PC-3 (cell line): Measurements from ENCODE around the gene IDH3A. TPM values are rescaled to one million over a fixed set of nuclear protein-coding genes. Genes with fewer than 3 reads are reported as not detected.

Source experiments
- ATAC-seq: fragments of 200-7000 bp; cut with Tn5 transposase; 2 replicates; pipeline ENCODE4 v1.9.1; 2020; ENCODE audit warnings: mild to moderate bottlenecking, moderate library complexity
- BruUV-seq: library from RNA; stranded (reverse); fragments of 400-500 nt; replicated peaks from 2 replicates; lab custom pipeline; 2021; lab: Mats Ljungman, UMichigan
- CTCF ChIA-PET: fragments of 300-600 bp; sonication (Branson Sonifier 250); formaldehyde crosslinking; loops from one replicate; lab custom pipeline; 2022; ENCODE audit warnings: antibody characterized with exemption; lab: Charles Lee
- POLR2A ChIA-PET: fragments of 300-600 bp; sonication (Branson Sonifier 250); formaldehyde crosslinking; loops from one replicate; lab custom pipeline; 2022; ENCODE audit warnings: antibody characterized with exemption; ENCODE audit not compliant: unreplicated experiment; lab: Charles Lee
- DNase-seq: peaks from one replicate; pipeline ENCODE4 v3.0.0-alpha.2; 2015
- H2AFZ ChIP-seq: fragments of 300-600 bp; sonication (generic); 2 replicates; pipeline ENCODE4 v1.6.0; 2016; ENCODE audit warnings: antibody characterized with exemption, low read length
- H3F3A ChIP-seq: fragments of 300-600 bp; sonication (generic); one replicate; pipeline ENCODE4 v1.6.0; 2017; ENCODE audit warnings: antibody characterized with exemption, low read length, control low read depth, mild to moderate bottlenecking; ENCODE audit not compliant: unreplicated experiment
- H3K27ac ChIP-seq: fragments of 300-600 bp; sonication (generic); 2 replicates; pipeline ENCODE4 v1.5.1; 2016; ENCODE audit warnings: mild to moderate bottlenecking, low read length
- H3K27me3 ChIP-seq: fragments of 300-600 bp; sonication (generic); 2 replicates; pipeline ENCODE4 v1.6.1; 2016; ENCODE audit warnings: low read length, mixed read lengths
- H3K36me3 ChIP-seq: fragments of 300-600 bp; sonication (generic); 2 replicates; pipeline ENCODE4 v1.6.1; 2016; ENCODE audit warnings: low read depth, mixed run types, low read length, mixed read lengths
- H3K4me1 ChIP-seq: fragments of 300-600 bp; sonication (generic); 2 replicates; pipeline ENCODE4 v1.5.1; 2016; ENCODE audit warnings: low read length; ENCODE audit not compliant: insufficient read depth
- H3K4me2 ChIP-seq: fragments of 300-600 bp; sonication (generic); 2 replicates; pipeline ENCODE4 v1.6.0; 2016; ENCODE audit warnings: low read length
- H3K4me3 ChIP-seq: fragments of 300-600 bp; sonication (generic); 2 replicates; pipeline ENCODE4 v1.5.1; 2016; ENCODE audit warnings: mild to moderate bottlenecking, low read length, mixed read lengths
- H3K79me2 ChIP-seq: fragments of 300-600 bp; sonication (generic); 2 replicates; pipeline ENCODE4 v1.6.1; 2017; ENCODE audit warnings: low read length, mixed read lengths
- H3K9ac ChIP-seq: fragments of 300-600 bp; sonication (generic); 2 replicates; pipeline ENCODE4 v1.6.0; 2016; ENCODE audit warnings: mild to moderate bottlenecking, low read length
- H3K9me2 ChIP-seq: fragments of 300-600 bp; sonication (generic); replicated peaks from 2 replicates; pipeline ENCODE4 v1.6.1; 2016; ENCODE audit warnings: mixed run types, low read length, mixed read lengths
- H3K9me3 ChIP-seq: fragments of 300-600 bp; sonication (generic); 2 replicates; pipeline ENCODE4 v1.6.1; 2016; ENCODE audit warnings: low read length, mixed read lengths
- H4K20me1 ChIP-seq: fragments of 300-600 bp; sonication (generic); 2 replicates; pipeline ENCODE4 v1.6.1; 2016; ENCODE audit warnings: low read length, mixed read lengths
- EZH2 ChIP-seq: fragments of 300-600 bp; sonication (generic); IDR thresholded peaks from one replicate; pipeline ENCODE4 v1.6.1; 2017; ENCODE audit warnings: antibody characterized with exemption, mild to moderate bottlenecking, low read length; ENCODE audit not compliant: unreplicated experiment
- EZH2phosphoT487 ChIP-seq: fragments of 300-600 bp; sonication (generic); IDR thresholded peaks from 2 replicates; pipeline ENCODE4 v1.6.1; 2018; ENCODE audit warnings: mild to moderate bottlenecking, antibody characterized with exemption, low read length, borderline replicate concordance
- intact Hi-C: fragments of 100-400 bp; cut with micrococcal nuclease; formaldehyde crosslinking; loops from 2 replicates; pipeline ENCODE4 v1.9.0; 2023
- total RNA-seq: library from RNA; depleted of rRNA; stranded (reverse); fragments of >200 nt; gene quantifications from 2 replicates; pipeline ENCODE4 v1.2.3, GENCODE V29; 2014
- TF ChIP-seq, protein P1 (sequence below): fragments of 300-600 bp; sonication (generic); conservative IDR thresholded peaks from 2 replicates; pipeline ENCODE4 v1.5.1; 2017; ENCODE audit warnings: antibody characterized with exemption, low read depth, mild to moderate bottlenecking, low read length

IDH3A gene
- total RNA-seq, 1 experiment from 2014 or later: 78.8 TPM

DNA sequence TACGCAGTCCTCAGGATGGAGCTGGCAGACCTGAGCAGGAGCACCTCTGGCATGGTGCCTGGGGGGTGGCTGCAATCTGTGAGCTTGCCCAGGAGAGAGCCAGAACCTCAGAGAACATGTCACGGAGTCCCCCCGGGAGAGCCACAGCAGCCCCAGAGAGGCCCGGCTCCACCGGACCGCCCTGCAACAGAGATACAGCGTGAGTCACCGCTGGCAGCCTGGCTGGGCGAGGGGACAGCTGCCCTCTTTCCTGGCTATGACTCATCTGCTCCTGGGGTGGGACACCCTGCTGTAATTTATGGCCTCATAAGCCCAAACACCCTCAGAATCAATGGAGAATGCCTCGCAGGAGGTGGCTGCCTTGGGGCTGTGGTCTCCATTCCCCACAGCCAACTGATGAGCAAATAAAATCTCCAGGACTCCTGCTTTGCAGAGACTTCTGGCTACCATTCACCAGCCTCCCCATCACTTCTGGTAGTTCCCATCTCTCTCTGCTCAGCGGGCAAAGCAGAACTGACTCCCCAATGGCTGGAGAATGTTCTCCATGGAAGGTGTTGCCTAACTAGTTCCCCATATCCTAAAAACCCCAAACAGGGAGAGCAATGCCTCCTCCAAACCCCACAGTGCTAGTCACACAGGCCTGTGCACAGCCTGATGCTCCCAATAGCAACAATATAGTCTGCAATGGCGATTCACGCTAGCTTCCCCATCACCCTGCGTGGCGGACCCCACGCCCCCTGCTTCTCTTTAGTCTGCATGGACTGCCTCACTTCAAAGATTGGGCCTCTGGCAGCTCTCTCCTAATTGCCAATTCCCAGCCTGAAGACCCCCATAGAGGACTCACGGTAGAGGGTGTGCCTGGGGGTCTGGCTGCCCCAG, 63.6 kb downstream of the IDH3A start:
- BruUV-seq: no TSS peak
- H3K27ac ChIP-seq: peak overlapping the region; percentile 21; the same call in 1 of the 2 replicates
- no peaks in the 10 kb centered on the region for H3K79me2 ChIP-seq
- TF ChIP-seq EZH2phosphoT487 (no peak), EZH2 (no peak)
- TF ChIP-seq, protein P1, sequence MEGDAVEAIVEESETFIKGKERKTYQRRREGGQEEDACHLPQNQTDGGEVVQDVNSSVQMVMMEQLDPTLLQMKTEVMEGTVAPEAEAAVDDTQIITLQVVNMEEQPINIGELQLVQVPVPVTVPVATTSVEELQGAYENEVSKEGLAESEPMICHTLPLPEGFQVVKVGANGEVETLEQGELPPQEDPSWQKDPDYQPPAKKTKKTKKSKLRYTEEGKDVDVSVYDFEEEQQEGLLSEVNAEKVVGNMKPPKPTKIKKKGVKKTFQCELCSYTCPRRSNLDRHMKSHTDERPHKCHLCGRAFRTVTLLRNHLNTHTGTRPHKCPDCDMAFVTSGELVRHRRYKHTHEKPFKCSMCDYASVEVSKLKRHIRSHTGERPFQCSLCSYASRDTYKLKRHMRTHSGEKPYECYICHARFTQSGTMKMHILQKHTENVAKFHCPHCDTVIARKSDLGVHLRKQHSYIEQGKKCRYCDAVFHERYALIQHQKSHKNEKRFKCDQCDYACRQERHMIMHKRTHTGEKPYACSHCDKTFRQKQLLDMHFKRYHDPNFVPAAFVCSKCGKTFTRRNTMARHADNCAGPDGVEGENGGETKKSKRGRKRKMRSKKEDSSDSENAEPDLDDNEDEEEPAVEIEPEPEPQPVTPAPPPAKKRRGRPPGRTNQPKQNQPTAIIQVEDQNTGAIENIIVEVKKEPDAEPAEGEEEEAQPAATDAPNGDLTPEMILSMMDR: no peak
- ATAC-seq (peak; percentile 82), DNase-seq (peak; percentile 87)
- H3K36me3 ChIP-seq: no peaks in the 10 kb centered on the region
- H3F3A ChIP-seq: no peaks in the 10 kb centered on the region
- ChIA-PET POLR2A (interaction anchor here (0.6 kb wide), 1 partner anchor 661 kb away, joined by 4 read pairs; no protein-coding TSS in a partner anchor), CTCF (no interaction called here)
- H3K4me3 ChIP-seq: peak overlapping the region; percentile 28; the same call in 1 of the 2 replicates
- no peak overlapping the region for H3K9ac ChIP-seq
- H4K20me1 ChIP-seq: no peaks in the 10 kb centered on the region
- no peaks in the 10 kb centered on the region for H3K9me2 ChIP-seq
- no peaks in the 10 kb centered on the region for H3K27me3 ChIP-seq
- H3K4me2 ChIP-seq: peak overlapping the region; percentile 74
- 0 out of 2 replicates have a peak overlapping the region, but pooled peaks have one; percentile 26 for H2AFZ ChIP-seq
- peaks cover 74% of the 10 kb centered on the region for H3K4me1 ChIP-seq
- intact Hi-C loops: no loop called here
- H3K9me3 ChIP-seq: no peaks in the 10 kb centered on the region

DNA sequence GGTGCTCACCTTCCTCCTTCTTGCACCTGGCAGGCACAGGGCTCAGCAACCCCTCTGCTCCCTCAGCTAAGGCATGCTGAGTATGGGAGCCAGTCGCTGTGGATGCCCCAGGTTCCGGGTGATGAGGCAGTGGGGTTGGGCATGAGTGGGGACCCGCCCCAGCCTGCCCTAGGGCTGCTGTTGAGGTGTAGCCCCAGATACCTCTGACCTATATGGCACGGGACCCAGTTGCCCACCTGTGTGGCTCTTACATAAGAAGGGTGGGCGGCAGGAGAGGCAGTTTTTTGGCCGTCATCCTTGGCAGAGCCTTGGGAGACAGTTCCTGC, 64.2 kb downstream of the IDH3A start:
- ChIA-PET POLR2A (no interaction called here), CTCF (no interaction called here)
- Histone ChIP-seq H3K4me3 (no peak overlapping the region), H3K4me1 (peaks cover 74% of the 10 kb centered on the region), H3K27ac (no peak overlapping the region), H3K9me3 (no peaks in the 10 kb centered on the region), H3F3A (no peaks in the 10 kb centered on the region), H3K79me2 (no peaks in the 10 kb centered on the region), H3K4me2 (peak overlapping the region; percentile 74; the same call in 1 of the 2 replicates), H3K27me3 (no peaks in the 10 kb centered on the region), H3K36me3 (no peaks in the 10 kb centered on the region), H3K9me2 (no peaks in the 10 kb centered on the region), H4K20me1 (no peaks in the 10 kb centered on the region), H3K9ac (no peak overlapping the region), H2AFZ (no peak overlapping the region)
- ATAC-seq (no peak), DNase-seq (no peak)
- BruUV-seq: no TSS peak
- TF ChIP-seq, protein P1: no peak
- TF ChIP-seq EZH2phosphoT487 (no peak), EZH2 (no peak)
- intact Hi-C loops: no loop called here

GRCh38 chr15:78213956-78214355, 64.8 kb downstream of the IDH3A start:
- Histone ChIP-seq H3K9me3 (no peaks in the 10 kb centered on the region), H3K27ac (no peak overlapping the region), H3K36me3 (no peaks in the 10 kb centered on the region), H3K27me3 (no peaks in the 10 kb centered on the region), H2AFZ (no peak overlapping the region), H3K79me2 (no peaks in the 10 kb centered on the region), H3F3A (no peaks in the 10 kb centered on the region), H3K9me2 (no peaks in the 10 kb centered on the region), H4K20me1 (no peaks in the 10 kb centered on the region), H3K4me3 (no peak overlapping the region), H3K4me1 (peaks cover 73% of the 10 kb centered on the region), H3K4me2 (no peak overlapping the region), H3K9ac (no peak overlapping the region)
- no TSS peak for BruUV-seq
- intact Hi-C loops: no loop called here
- POLR2A ChIA-PET: no interaction called here
- DNase-seq: no peak
- no peak for ATAC-seq
- CTCF ChIA-PET: no interaction called here
- TF ChIP-seq EZH2: no peak
- TF ChIP-seq, protein P1: no peak
- no peak for TF ChIP-seq EZH2phosphoT487
